Right kidney (tissue), 1 donor: ENCODE measurements around the gene ATXN7L1.
A peak's percentile ranks its signal among the peaks of the same experiment; 100 is the strongest.
"Not testable (repeated sequence)": the region's sequence is repeated elsewhere in the genome, so short reads cannot be mapped to it uniquely, and the experiment has no call there.

Experiments used
- DNase-seq: peaks from one replicate; pipeline ENCODE4 v3.0.0-alpha.2; 2016

Gene ATXN7L1

DNA sequence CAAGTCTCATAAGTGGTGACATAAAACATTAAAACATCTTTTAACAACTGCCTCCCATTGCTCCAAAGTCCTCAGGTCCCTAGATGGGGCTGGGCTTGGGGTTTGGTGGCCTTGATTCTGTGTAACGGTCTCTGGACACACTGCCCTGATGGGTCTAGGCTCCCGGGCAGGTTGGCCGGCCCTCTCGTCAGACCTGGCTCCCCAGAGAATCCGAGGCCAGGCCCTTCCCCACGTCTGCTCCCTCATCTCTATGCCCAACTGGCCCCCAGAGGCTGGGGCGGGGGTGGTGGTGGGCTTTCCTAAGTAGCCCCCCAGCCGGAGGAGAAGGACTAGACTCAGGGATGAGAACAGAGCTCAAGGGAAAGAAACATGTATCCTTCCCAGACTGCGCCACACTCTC, 263.6 kb downstream of the ATXN7L1 start:
- no peak for DNase-seq

GRCh38 chr7:105611856-105612775, 264.3 kb downstream of the ATXN7L1 start:
- no peak for DNase-seq

GRCh38 chr7:105610165-105610930, 266.1 kb downstream of the ATXN7L1 start:
- DNase-seq: no peak

DNA sequence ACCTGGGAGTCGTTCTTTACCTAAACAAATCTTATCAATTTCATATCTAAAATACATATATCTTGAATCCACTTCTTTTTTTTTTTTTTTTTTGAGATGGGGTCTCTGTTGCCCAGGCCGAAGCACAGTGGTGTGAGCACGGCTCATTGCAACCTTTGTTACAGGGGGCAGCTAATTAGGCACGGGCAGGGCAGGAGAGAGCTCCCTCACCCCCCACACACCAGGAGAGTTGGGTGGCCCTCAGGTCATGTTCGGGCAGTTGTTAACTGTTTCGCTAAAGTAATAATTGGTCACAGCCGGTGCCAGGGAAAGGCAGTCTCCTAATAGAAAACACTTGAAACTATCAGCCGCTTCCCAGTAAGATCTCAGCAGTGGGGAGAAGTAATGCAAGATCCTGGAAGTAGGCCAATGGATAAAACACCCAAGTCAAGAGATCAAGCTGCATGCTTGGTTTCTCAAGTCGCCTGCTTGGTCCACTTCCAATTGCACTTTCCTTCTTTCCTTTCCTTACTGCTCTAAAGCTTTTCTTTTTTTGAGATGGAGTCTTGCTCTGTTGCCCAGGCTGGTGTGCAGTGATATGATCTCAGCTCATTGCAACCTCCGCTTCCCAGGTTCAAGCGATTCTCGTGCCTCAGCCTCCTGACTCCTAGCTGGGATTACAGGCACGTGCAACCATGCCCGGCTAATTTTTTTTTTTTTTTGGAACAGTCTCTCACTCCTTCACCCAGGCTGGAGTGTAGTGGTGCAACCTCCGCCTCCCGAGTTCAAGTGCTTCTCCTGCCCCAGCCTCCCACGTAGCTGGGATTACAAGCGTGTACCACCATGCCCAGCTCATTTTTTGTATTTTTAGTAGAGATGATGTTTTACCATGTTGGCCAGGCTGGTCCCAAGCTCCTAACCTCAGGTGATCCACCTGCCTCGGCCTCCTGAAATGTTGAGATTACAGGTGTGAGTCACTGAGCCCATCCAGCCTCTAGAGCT, 273.8 kb downstream of the ATXN7L1 start:
- no peak for DNase-seq

- DNase-seq: no peak
Observed at GRCh38 chr7:105600720-105601550, 275.5 kb downstream of the ATXN7L1 start.

DNA sequence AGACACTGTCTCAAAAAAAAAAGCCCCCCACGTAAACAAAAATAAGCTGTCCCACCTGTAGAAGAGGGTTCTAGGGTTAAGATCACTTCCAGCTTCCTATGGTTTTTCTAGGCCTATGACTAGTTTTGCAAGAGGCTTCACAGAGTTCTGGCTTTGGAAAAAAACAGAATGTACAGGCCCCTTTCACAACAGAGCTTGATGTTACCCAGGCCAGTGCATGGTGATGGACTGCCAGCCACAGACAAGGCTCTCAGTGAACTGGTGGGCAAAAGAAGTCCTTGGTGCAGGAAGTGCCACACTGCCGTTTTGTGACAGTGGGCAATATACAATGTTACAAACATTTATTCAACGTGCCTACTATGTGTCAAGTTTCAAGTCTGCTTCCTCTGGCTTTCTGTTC, 276.8 kb downstream of the ATXN7L1 start:
- no peak for DNase-seq

GRCh38 chr7:105599080-105599479, 277.3 kb downstream of the ATXN7L1 start:
- DNase-seq: not testable (repeated sequence)

DNA sequence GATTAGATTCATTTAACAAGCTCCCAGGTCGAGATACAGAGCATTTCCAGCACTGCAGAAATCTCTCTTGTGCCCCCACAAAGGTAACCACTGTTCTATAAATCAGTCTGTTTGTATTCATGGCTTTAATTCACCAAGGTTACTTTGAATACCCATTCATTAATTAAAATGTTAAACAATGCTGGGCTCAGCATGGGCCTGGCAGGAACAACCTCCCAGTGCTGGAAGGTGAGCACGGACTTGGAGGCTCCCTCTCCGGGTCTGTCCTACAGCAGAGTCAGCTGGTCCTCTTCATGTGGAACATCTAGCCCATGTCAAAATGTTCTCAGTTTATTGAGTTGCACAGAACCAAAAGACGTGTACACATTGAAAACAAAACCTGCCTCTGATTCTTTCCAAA, 279.5 kb downstream of the ATXN7L1 start:
- DNase-seq: no peak

- no peak for DNase-seq
Observed at GRCh38 chr7:105594034-105594433, 282.4 kb downstream of the ATXN7L1 start.

GRCh38 chr7:105591522-105591921, 284.9 kb downstream of the ATXN7L1 start:
- no peak for DNase-seq

DNA sequence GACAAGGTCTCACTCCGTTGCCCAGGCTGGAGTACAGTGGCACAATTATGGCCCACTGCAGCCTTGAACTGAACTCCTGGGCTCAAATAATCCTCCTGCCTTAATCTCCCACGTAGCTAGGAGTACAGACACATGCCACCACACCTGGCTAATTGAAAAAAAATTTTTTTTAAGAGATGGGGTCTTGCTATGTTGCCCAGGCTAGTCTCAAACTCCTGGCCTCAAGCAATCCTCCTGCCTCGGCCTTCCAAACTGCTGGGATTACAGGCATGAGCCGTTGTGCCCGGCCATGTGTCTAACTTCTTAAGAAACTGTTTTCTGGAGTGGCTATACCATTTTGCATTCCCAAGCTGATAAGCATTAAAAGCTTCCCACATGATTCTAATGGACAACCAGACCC, 285.6 kb downstream of the ATXN7L1 start:
- DNase-seq: no peak

DNA sequence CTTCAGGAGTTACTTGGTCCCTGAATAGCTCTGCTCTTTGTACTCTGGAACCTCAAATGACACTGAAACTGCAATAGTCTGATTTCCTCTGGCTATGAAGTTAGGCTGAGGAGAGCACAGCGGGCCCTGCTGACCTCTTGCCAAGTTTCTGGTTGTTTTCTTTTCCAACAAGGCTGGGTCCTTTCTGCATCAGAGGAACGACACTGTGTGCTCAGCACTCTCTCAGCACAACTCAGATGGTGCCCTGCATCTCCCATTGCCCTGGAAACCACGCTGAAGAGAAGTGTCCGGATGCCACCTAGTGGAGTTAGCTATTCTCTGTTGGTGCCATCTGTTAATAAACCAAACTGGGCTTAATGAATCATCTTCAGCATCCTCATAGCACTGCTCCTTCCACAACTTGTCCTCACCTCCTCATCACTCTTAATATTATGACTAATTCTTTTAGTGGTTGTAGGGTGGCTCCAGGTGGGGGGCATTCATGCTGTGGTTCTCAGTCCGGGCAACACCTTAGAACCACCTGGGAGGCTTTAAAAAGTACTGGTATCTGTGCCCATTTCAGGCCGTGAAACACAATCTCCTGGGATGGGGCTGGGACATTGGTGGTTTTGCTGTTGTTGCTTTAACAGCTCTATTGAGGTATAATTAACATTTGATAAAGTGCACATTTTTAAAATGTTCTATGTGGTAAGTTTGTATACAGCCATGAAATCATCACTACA, 286.9 kb downstream of the ATXN7L1 start:
- DNase-seq: peak; percentile 37

- no peak for DNase-seq
Observed at GRCh38 chr7:105587909-105588635, 288.3 kb downstream of the ATXN7L1 start.

DNA sequence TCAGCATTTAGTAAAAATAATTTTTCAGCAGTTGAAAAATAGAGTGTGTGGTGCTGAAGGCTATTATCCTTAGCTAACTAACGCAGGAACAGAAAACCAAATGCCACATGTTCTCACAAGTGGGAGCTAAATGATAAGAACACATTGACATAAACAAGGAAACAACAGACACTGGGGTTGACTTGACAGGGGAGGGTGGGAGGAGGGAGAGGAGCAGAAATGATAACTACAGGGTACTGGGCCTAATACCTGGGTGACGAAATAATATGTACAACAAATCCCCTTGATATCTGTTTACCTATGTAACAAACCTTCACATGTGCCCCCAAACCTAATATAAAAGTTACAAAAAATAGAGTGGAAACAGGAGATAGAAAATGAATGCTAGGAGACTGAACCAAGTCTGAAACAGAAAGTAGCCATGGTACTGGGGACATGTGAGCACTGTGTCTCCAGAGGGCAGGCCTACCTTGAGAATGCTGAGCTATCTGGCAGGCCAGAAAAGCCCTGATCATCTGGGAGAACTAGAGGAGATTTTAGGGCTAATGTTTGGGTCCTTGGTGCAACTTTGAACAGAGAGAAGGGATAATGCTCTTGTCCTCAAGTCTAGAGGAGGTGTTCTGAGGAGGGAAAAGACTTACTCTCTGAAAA, 290.4 kb downstream of the ATXN7L1 start:
- no peak for DNase-seq

DNA sequence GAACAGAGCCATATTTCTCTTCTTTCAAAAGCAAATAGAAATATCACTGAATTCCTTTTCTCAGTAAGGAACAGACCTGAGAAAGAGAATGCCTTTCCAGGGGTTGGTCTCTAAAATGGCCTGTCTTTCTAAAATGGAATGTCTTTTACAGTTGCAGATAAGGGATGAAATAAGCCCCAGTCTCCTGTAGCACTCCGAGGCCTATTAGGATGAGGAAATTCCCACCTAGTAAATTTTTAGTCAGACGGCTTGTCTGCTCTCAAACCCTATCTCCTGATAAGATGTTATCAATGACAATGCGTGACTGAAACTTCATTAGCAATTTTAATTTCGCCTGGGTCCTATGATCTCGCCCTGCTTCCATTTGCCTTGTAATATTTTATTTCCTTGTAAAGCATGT, 292.2 kb downstream of the ATXN7L1 start:
- no peak for DNase-seq

- DNase-seq: no peak
Observed at GRCh38 chr7:105583061-105583460, 293.3 kb downstream of the ATXN7L1 start.

DNA sequence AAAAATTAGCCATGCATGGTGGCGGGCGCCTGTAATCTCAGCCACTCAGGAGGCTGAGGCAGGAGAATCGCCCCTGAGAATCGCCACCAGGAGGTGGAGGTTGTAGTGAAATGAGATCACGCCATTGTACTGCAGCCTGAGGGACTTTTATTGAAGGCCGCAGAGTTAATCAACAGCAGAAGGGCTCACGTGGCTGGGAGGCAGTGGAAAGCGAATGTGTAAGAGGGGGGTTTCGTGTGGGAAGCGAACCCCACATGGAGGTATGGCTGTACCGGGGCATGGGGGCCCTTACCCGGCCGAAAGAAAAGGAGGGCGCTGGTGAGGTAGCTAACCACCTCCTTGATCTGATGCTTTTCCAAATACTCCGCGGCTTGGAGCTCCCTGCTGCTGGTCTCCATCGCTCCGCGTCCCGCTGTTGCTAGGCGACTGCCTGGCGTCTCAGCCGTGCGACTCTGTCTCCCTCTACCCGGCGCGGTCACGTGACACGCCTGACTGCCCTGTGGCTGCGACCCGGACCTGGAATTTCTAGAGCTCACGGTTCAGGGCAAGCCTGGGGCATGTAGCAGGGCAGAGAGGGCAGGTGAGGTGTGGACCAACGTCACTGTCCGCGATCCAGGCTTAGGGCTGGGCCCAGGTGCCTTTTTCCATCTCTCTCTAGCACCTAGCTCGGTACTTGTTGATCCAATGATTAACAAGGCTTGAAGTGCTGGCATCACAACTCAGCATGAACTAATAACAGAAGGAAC, 295.2 kb downstream of the ATXN7L1 start, which contains the start of gene EFCAB10:
EFCAB10 (minus strand) TSS at position 428 of the 746 bp plus-strand sequence; CDS start at position 398, 30 bp downstream.
- peak; percentile 82 for DNase-seq

DNA sequence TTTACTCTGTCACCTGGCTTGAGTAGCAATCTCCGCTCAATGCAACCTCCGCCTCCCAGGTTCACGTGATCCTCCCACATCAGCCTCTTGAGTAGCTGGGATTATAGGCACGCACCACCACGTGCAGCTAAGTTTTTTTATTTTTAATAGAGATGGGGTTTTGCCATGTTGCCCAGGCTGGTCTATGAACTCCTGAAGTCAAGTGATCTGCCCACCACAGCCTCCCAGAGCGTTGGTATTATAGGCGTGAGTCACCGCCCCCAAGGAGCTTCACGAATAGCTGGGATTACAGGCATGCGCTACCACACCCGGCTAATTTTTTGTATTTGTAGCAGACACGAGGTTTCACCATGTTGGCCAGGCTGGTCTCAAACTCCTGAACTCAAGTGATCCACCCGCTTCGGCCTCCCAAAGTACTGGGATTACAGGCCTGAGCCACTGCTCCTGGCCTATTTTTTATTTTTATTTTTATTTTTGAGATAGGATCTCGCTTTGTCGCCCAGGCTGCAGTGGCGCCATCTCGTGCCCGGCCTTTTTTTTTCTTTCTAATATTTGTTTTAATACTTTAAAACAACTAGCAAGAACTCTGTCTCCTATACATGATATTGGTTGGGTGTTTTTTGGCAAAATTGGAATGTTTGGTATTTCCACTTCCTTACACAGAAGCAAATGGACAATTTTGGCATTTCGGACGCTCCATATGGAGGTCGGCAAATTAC, 296.2 kb downstream of the ATXN7L1 start:
- no peak for DNase-seq
